ENCODE results near the gene DLGAP4.
A peak's percentile ranks its signal among the peaks of the same experiment; 100 is the strongest.

DLGAP4 gene

GRCh38 chr20:36478137-36478905 is 172.2 kb downstream of the DLGAP4 start:
- DNase-seq (ENCODE audit: low read depth) = no peak

- no peak for DNase-seq (ENCODE audit: low read depth)
These were observed 173.8 kb downstream of the DLGAP4 start for GRCh38 chr20:36479938-36480337.

GRCh38 chr20:36480456-36481048 is 174.4 kb downstream of the DLGAP4 start:
- DNase-seq (ENCODE audit: low read depth) = no peak

- DNase-seq (ENCODE audit: low read depth) = no peak
These were observed 175.4 kb downstream of the DLGAP4 start for GRCh38 chr20:36481380-36482043.

- DNase-seq (ENCODE audit: low read depth) = no peak
These were observed 175.9 kb downstream of the DLGAP4 start for GRCh38 chr20:36482044-36482473.

GRCh38 chr20:36483209-36483918 is 177.2 kb downstream of the DLGAP4 start:
- no peak for DNase-seq (ENCODE audit: low read depth)

GRCh38 chr20:36483919-36484808 is 178.0 kb downstream of the DLGAP4 start:
- DNase-seq (ENCODE audit: low read depth) = no peak

- DNase-seq (ENCODE audit: low read depth) = no peak
These were observed 179.1 kb downstream of the DLGAP4 start for GRCh38 chr20:36485286-36485685.

GRCh38 chr20:36487069-36487468 is 180.9 kb downstream of the DLGAP4 start:
- no peak for DNase-seq (ENCODE audit: low read depth)

- DNase-seq (ENCODE audit: low read depth) = no peak
These were observed 184.1 kb downstream of the DLGAP4 start for GRCh38 chr20:36490191-36490590.

GRCh38 chr20:36491901-36492617 is 185.9 kb downstream of the DLGAP4 start:
- DNase-seq (ENCODE audit: low read depth) = peak; percentile 34

GRCh38 chr20:36493051-36493800 is 187.1 kb downstream of the DLGAP4 start:
- DNase-seq (ENCODE audit: low read depth) = no peak

- no peak for DNase-seq (ENCODE audit: low read depth)
These were observed 187.6 kb downstream of the DLGAP4 start for GRCh38 chr20:36493801-36494114.

GRCh38 chr20:36496707-36497669 is 190.8 kb downstream of the DLGAP4 start:
- DNase-seq (ENCODE audit: low read depth) = no peak

- DNase-seq (ENCODE audit: low read depth) = no peak
These were observed 191.7 kb downstream of the DLGAP4 start for GRCh38 chr20:36497856-36498255.

GRCh38 chr20:36498386-36499179 is 192.4 kb downstream of the DLGAP4 start:
- DNase-seq (ENCODE audit: low read depth) = no peak

GRCh38 chr20:36499211-36499610 is 193.1 kb downstream of the DLGAP4 start:
- DNase-seq (ENCODE audit: low read depth) = no peak

All from activated T-helper 1 cell treated with Interleukin-2 at 50 U/mL for 16 hours (primary cell).